ENCODE measurements around the gene LRRFIP1. TPM values are rescaled to one million over a fixed set of nuclear protein-coding genes. Genes with fewer than 3 reads are reported as not detected.

LRRFIP1 gene
- total and polyA plus RNA-seq, 9 of the 15 experiments (the other 6 are each of a cell fraction or from before 2014, with no cell fraction given) = 13.1 to 45.2 (median 31.3) TPM

GRCh38 chr2:237739101-237739500 lies 111.7 kb downstream of the LRRFIP1 start (continued):
- TF ChIP-seq ZNF592 (IDR thresholded peaks at IDR 0.05) = no peak
- no peak for TF ChIP-seq NR2C2 (CRISPR knock-in tag; IDR thresholded peaks at IDR 0.05)
- no peak for TF ChIP-seq NR2C2 (tag; IDR thresholded peaks at IDR 0.05)

DNA sequence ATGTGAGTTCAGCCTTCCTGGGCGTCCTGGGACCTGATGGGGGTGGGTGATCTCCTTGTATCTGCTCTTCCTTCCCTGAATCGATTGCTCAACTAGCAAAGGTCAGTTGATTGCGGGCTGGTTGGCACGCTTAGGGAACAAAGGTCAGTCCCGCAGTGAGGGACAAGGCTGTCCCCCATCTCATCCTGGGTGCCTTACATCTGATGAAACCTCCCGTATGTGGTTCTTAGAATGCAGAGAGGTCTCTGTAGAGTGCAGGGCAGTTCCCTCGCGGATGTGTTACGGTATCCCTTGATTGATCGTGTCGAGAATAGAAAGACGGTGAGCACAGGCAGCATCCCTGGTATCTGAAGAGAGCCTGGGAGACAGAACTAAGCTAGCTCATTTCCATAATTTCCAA lies 114.8 kb downstream of the LRRFIP1 start:
- Histone ChIP-seq H3K27me3 (ENCODE audit: control insufficient read depth in 2 of 2, insufficient read depth in 2 of 2, low read length in 2 of 2) (no peaks in the 10 kb centered on the region), H3K36me3 (ENCODE audit: control insufficient read depth, insufficient read depth, low read length) (no peaks in the 10 kb centered on the region), H2AFZ (ENCODE audit: low read depth, low read length) (no peak overlapping the region), H3K4me2 (ENCODE audit: insufficient read depth, low read length) (no peak overlapping the region), H3K9me3 (replicated peaks; ENCODE audit: control insufficient read depth, insufficient read depth, low read depth, low read length) (no peaks in the 10 kb centered on the region), H3K79me2 (ENCODE audit: control insufficient read depth, insufficient read depth, low read length) (no peaks in the 10 kb centered on the region), H3K4me3 (no peak overlapping the region), H3K9me1 (ENCODE audit: control insufficient read depth, insufficient read depth, low read length) (no peaks in the 10 kb centered on the region), H3K9ac (ENCODE audit: insufficient read depth in 1 of 2, low read depth in 2 of 2, low read length in 2 of 2) (no peak overlapping the region), H4K20me1 (replicated peaks; ENCODE audit: control insufficient read depth, insufficient read depth, low read length) (peaks cover 7% of the 10 kb centered on the region; the same call in 1 of the 2 replicates), H3K27ac (ENCODE audit: extremely low read depth, low read depth, low read length) (no peak overlapping the region), H3K4me1 (replicated peaks in 1 of 2; ENCODE audit: control insufficient read depth in 2 of 2, insufficient read depth in 2 of 2, low read length in 2 of 2) (peaks cover 0 to 8% of the 10 kb centered on the region in 2 experiments; a peak in 3 of 5 replicates)
- WGBS (ENCODE audit: insufficient coverage, low coverage, missing lambda C conversion rate) = 85% methylated on average over 11 of the region's 12 CpGs
- ChIA-PET POLR2A (no interaction called here), CTCF (ENCODE audit: low intra/inter-chr PET ratio) (no interaction called here)
- FAIRE-seq (no peak), ATAC-seq (no peak), DNase-seq (ENCODE audit: extremely low read depth in 1 of 4, low spot score in 3 of 4) (no peak)
- intact Hi-C loops (cut with micrococcal nuclease) (loop anchor here (10.0 kb wide), 1 partner anchor 157 kb away; no protein-coding TSS in a partner anchor), in situ Hi-C loops (cut with MboI) (loop anchor here (5.0 kb wide), 1 partner anchor 65 kb away; no protein-coding TSS in a partner anchor)
- no TSS peak for BruUV-seq (replicated peaks)
- TF ChIP-seq, protein P1, sequence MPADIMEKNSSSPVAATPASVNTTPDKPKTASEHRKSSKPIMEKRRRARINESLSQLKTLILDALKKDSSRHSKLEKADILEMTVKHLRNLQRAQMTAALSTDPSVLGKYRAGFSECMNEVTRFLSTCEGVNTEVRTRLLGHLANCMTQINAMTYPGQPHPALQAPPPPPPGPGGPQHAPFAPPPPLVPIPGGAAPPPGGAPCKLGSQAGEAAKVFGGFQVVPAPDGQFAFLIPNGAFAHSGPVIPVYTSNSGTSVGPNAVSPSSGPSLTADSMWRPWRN (IDR thresholded peaks at IDR 0.05; ENCODE audit: low read depth) = no peak
- TF ChIP-seq ATF1 (CRISPR knock-in tag; IDR thresholded peaks at IDR 0.05) (no peak), ATF1 (tag; IDR thresholded peaks at IDR 0.05) (no peak), HINFP (tag; conservative IDR thresholded peaks at IDR 0.05; ENCODE audit: low read depth) (no peak), ZNF830 (CRISPR knock-in tag; IDR thresholded peaks at IDR 0.05) (no peak), POLR2H (tag; IDR thresholded peaks at IDR 0.05; ENCODE audit: low read depth) (no peak), E2F3 (CRISPR knock-in tag; IDR thresholded peaks at IDR 0.05) (no peak), CREB3L1 (IDR thresholded peaks at IDR 0.05; ENCODE audit: borderline replicate concordance, low read depth) (no peak), SNIP1 (IDR thresholded peaks at IDR 0.05; ENCODE audit: low read depth) (no peak), CBFA2T2 (conservative IDR thresholded peaks at IDR 0.05) (no peak)
- TF ChIP-seq, protein P2, sequence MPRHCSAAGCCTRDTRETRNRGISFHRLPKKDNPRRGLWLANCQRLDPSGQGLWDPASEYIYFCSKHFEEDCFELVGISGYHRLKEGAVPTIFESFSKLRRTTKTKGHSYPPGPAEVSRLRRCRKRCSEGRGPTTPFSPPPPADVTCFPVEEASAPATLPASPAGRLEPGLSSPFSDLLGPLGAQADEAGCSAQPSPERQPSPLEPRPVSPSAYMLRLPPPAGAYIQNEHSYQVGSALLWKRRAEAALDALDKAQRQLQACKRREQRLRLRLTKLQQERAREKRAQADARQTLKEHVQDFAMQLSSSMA (CRISPR knock-in tag; IDR thresholded peaks at IDR 0.05) = no peak

All from K562 (cell line).